ENCODE data around the gene DHTKD1. TPM values are rescaled to one million over a fixed set of nuclear protein-coding genes. Genes with fewer than 3 reads are reported as not detected.
A peak's percentile ranks its signal among the peaks of the same experiment; 100 is the strongest.

DHTKD1 gene
- total RNA-seq, 1 donor from 2014 or later = 16.7 TPM

DNA sequence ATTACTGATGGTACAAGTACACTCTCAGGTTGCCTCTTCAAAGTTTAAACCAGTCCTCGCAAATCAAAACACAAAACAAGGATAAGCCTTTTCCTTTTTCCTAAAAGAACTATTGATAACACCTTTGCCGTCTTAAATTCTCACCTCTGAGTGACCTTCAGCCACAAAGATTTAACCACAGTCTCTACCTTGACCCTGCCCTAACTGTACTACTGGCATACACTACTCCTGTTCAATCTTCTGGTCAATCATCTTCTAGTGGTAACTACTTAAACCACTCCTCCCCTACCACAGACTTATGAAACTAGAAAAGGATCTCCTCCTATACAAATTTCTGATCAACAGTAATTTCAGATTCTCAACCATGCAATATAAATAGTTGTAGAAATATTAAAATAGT lies 41.2 kb upstream of the DHTKD1 start:
- H3K36me3 ChIP-seq = peaks cover 36% of the 10 kb centered on the region
- no peak for ATAC-seq
- H3K4me1 ChIP-seq = no peaks in the 10 kb centered on the region
- H3K4me3 ChIP-seq = no peak overlapping the region
- TF ChIP-seq, protein P1, sequence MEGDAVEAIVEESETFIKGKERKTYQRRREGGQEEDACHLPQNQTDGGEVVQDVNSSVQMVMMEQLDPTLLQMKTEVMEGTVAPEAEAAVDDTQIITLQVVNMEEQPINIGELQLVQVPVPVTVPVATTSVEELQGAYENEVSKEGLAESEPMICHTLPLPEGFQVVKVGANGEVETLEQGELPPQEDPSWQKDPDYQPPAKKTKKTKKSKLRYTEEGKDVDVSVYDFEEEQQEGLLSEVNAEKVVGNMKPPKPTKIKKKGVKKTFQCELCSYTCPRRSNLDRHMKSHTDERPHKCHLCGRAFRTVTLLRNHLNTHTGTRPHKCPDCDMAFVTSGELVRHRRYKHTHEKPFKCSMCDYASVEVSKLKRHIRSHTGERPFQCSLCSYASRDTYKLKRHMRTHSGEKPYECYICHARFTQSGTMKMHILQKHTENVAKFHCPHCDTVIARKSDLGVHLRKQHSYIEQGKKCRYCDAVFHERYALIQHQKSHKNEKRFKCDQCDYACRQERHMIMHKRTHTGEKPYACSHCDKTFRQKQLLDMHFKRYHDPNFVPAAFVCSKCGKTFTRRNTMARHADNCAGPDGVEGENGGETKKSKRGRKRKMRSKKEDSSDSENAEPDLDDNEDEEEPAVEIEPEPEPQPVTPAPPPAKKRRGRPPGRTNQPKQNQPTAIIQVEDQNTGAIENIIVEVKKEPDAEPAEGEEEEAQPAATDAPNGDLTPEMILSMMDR (IDR thresholded peaks at IDR 0.05) = no peak
- intact Hi-C loops (cut with DNase I) = no loop called here
- no peaks in the 10 kb centered on the region for H3K27me3 ChIP-seq
- H3K27ac ChIP-seq = no peak overlapping the region
- DNase-seq = no peak
- H3K9me3 ChIP-seq = no peaks in the 10 kb centered on the region

DNA sequence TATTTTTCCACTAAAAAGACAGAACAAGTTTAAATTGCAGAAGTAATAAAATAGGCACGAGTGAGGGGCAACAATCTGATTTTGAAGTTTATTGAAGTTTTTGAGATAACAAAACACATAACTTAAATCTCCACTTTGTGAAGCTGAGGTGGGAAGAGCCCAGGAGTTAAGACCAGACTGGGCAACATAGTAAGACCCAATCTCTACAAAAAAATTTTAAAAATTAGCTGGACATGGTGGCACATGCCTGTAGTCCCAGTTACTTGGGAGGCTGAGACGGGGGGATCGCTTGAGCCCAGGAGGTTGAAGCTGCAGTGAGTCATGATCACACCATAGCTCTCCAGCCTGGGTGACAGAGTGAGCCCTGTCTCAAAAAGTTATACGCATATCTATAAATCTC lies 37.4 kb upstream of the DHTKD1 start:
- Histone ChIP-seq H3K27me3 (no peaks in the 10 kb centered on the region), H3K4me3 (no peak overlapping the region), H3K36me3 (peaks cover 51% of the 10 kb centered on the region), H3K4me1 (no peaks in the 10 kb centered on the region), H3K27ac (no peak overlapping the region), H3K9me3 (no peaks in the 10 kb centered on the region)
- intact Hi-C loops (cut with DNase I) = no loop called here
- DNase-seq = no peak
- ATAC-seq = no peak
- TF ChIP-seq, protein P1 (IDR thresholded peaks at IDR 0.05) = no peak

DNA sequence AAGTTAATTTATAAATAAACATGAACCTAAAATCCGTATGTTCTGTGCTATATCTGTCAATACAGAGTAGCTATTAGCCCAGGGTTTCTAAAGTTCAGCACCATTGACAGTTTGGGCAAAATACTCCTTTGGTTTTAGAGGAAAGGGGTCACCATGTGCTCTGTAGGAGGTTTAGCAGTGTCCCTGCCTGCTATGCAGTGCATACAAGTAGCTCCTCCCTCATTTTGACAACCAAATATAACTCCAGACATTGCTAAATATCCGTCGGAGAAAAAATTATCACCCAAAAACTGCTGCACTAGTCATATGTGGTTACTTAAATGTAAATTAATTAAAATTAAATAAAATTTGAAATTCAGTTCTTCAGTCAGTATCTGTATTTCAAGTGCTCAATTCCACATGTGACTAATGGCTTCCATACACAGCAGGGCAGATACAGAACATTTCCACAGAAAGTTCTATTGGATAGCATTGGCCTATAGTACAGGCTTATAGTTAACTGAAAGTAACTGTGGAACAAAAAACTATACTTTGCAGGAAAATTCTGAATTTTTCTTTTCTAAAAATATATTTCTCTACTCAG lies 32.6 kb upstream of the DHTKD1 start:
- Histone ChIP-seq H3K4me1 (no peaks in the 10 kb centered on the region), H3K27me3 (no peaks in the 10 kb centered on the region), H3K27ac (no peak overlapping the region), H3K9me3 (no peaks in the 10 kb centered on the region), H3K4me3 (no peak overlapping the region), H3K36me3 (peaks cover 27% of the 10 kb centered on the region)
- intact Hi-C loops (cut with DNase I) = no loop called here
- DNase-seq = no peak
- TF ChIP-seq, protein P1 (IDR thresholded peaks at IDR 0.05) = no peak
- ATAC-seq = no peak

DNA sequence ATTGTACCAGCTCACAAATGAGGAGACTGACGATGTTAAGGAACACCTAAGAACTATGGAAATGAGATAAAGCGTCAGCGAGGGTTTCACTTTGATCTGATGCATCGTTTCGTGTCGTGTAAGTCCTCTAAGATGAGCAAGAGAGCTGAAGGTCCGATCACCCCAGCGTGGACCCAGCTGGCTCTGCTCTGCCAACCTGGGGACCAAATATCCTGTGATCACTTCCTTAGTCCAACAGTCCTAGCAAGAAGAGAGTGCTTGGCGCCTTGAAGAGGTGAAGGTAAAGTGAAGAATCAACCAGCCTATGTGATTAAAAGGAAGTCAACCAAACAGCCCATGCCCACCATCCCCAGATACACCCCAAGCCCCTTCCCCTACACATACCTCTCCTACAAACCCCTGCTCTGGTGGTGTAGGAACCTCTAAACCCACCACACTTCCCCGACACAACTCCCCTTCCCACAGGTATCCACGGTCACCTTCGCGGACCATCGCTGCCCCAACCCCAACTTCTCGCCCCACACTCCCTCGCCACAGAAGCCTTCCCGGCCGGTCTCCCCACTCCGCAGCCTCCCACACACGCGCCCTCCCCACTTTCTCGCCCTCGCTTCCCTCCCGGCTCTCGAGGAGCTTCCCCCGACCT lies 26.9 kb upstream of the DHTKD1 start:
- no peak for ATAC-seq
- intact Hi-C loops (cut with DNase I) = no loop called here
- H3K9me3 ChIP-seq = no peaks in the 10 kb centered on the region

DNA sequence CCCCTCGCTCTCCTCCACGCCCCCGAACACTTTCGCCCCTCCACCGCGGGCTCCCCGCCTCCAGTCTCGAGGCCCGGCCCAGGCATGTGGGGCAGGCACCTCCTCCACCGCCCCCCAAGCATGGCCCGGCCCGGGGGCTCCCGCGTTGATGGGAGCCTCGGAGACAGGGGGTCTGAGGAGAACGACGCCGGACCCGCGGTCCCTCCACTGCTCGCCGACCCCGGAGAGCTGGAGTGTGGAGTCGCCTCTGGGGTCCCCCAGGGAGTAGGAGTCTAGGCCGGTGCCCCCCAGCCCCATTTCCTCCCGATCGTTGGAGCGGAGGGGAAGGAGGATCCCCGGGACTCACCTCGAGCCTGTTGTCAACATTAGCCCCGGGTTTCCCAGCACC lies 26.4 kb upstream of the DHTKD1 start:
- TF ChIP-seq, protein P1 (IDR thresholded peaks at IDR 0.05) = no peak
- Histone ChIP-seq H3K4me3 (peak overlapping the region; percentile 99), H3K4me1 (peaks cover 5% of the 10 kb centered on the region), H3K27me3 (no peaks in the 10 kb centered on the region), H3K27ac (peak overlapping the region; percentile 100), H3K9me3 (no peaks in the 10 kb centered on the region), H3K36me3 (no peaks in the 10 kb centered on the region)
- ATAC-seq (peak; percentile 17), DNase-seq (peak; percentile 81)
- intact Hi-C loops (cut with DNase I) = no loop called here

More for the DNA sequence above, 26.9 kb upstream of the DHTKD1 start:
- peak overlapping the region; percentile 99 for H3K4me3 ChIP-seq
- H3K36me3 ChIP-seq = no peaks in the 10 kb centered on the region
- DNase-seq = no peak
- TF ChIP-seq, protein P1 (IDR thresholded peaks at IDR 0.05) = no peak
- no peaks in the 10 kb centered on the region for H3K27me3 ChIP-seq
- peak overlapping the region; percentile 100 for H3K27ac ChIP-seq
- peaks cover 5% of the 10 kb centered on the region for H3K4me1 ChIP-seq

All from upper lobe of right lung (tissue), 1 donor.